T-helper 1 cell (primary cell): ENCODE measurements around the gene SMCO2.

ENCODE experiments used
- DNase-seq, 5 donors: peaks; one replicate each; pipeline ENCODE4 v3.0.0-alpha.2; 2012 to 2020

Gene SMCO2

DNA sequence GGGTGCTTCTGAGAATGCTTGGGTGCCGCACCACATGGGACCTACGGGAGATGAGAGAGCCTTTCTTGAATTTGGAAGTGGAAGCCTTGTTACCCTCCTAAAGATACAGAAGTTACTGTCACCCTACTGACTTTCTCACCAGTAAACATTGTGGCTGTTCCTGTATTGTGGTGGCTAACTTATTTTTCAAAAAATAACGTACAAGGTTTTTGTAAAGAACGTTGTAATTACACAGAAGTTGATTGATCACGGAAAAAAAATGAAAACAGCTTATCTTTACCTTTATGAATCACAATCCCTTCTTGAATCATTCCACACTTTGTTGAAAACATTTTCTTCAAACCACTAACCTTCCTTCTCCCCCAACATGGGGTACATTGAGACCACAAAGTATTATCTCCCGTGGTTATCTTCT lies 55.5 kb downstream of the SMCO2 start:
- peak in 1 of 5 donors; percentile 61 for DNase-seq

DNA sequence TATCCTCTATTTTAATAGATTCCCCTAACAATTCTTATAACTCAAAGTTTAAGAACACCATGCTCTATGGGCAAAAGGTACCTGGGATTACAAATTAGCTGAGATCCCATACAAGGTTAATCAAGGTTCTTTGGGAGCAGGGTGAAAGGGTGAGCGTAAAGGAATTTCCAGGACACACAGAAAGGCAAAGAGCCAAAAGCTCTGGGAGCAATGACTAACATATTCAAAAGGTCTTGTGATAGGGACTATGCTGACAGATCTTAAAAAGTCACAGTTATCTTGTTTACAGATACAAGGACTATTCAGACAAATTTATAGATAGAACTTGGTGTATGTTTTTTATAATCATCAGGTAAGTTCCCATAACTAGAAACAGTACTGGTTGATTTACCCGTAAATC lies 58.0 kb downstream of the SMCO2 start:
- DNase-seq: no peak

DNA sequence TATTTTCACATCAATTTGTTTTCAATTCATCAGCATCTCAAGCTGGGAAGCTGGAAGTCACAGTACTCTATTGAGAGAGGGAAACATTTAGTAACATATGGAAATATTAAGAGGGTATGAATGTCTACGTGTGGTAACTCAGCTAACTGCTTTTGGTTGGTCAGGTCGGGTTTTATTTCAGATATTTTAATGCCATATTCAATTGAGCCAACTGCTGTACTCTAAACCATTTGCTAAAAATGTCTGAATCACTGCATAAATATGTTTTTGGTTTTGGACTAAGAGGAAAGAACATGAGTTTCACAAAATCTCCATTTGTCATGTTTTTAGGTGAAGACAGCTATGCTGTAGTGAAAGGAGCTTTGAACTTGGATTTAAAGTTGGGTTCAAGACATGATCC lies 58.6 kb downstream of the SMCO2 start:
- no peak for DNase-seq

DNA sequence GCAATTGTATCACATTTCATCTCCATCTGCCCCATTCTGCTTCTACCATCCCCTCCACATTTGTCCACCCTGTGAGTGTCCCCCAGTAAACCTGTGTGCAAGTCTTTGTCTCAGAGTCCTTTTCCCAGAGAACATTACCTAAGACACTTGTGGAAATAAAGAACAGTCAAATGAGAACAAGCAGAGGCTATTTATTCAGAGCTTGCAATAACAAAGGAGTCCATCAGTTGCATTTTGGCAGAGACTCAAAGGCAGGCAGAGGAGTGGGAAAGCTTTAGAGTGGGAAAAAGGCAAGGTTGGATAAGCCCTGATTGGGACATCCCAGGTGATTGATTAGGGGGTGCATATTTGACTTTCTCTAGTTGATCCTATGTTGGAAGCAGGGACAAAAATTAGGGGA lies 59.2 kb downstream of the SMCO2 start:
- DNase-seq: no peak

DNA sequence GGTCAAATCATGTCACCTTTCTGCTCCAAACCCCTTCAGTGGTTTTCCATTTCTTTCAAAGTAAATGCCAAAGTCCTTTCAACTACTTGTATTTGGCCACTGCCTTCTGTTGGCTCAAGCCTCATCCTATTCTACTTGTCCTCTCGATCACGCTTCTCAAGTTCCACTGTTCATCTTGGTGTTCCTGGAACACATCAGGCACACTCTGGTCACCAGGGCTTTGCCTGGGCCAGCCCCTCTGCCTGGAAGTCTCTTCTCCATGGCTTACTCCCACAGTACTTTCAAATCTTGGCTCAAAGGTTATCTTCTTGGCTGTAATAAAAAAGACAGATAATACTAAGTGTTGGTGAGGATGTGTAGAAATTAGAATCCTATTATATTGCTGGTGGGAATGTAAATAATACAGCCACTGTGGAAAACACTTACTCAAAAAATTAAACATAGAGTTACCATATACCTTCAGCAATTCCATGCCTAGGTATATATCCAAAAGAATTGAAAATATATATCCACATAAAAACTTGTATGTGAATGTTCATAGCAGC lies 60.2 kb downstream of the SMCO2 start:
- no peak for DNase-seq

DNA sequence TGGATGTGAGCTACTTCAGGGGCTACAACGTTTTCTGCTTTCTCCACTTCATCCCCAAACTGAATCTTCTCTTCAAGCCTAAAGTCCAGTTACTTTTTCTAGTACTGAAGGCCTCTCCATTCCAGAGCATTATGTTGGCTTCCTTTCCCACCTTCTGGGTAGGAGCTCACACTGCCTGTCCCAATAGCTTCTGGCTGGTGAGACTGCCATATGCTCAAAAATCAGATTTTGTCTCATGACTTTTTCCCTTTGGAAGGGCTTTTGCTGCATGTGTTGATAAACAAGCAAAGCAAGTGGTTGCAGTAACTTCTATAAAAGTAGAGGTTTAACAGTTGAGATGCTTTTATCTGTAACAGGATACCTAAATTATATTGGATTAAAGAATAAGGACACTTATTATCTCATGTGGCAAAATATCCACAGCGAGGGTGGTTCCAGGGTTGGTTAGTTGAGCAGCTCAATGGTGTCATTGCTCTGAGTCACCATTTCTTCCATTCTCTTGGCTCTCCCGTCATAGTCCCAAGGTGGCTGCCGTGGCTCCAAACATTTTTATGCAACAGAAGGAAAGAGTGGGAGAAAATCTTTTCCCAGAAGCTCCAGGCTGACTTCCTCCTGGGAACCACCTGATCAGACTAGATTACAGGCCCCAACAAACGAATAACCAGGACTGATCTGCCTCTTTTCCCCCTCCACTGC lies 62.3 kb downstream of the SMCO2 start:
- DNase-seq: no peak

DNA sequence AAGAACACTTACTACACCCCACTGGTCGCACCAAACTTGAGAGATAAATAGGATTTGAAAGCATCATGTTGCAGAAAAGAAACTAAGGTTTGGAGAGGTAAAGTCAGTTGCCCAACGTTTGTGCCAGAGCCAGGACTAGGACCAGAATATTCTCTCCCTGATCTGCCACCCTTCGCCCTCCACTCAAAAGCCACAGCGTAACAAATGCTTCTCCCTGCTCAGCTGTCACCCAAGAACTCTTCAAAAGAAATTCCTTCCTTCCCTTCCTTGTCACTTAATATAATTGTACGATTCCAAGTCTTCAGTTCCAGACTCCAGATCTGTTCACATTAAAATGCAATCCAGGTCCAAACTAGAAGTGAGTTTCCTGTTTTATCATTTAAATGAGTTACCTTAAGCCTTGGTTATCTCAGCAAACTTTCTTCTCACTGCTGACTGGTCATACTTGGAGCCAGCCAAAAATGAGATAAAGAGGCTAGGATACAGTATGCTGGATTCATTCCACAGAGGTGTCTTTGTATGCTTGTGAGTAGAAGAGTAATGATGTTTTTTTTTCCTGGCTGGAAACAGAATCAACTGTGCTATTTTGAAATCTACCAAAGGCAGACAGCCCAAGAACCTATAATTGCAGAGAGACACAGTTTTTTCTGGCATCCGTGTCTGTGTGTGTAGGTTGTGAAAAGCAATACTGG lies 64.6 kb downstream of the SMCO2 start:
- DNase-seq: no peak

DNA sequence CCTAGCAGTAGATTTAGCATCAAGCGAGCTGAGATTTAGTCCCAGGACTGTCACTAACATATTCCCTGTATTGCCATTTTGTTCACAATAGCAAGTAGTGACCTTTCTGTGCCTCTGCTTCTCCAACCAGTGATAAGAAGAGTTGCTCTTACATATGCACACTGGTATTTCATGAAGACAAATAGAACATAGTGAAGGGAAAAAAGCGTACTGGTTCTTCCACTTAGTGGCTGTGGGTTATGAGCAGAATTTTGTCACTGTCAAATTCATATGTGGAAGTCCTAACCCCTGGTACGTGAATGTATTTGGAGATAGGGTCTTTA lies 65.1 kb downstream of the SMCO2 start:
- no peak for DNase-seq

DNA sequence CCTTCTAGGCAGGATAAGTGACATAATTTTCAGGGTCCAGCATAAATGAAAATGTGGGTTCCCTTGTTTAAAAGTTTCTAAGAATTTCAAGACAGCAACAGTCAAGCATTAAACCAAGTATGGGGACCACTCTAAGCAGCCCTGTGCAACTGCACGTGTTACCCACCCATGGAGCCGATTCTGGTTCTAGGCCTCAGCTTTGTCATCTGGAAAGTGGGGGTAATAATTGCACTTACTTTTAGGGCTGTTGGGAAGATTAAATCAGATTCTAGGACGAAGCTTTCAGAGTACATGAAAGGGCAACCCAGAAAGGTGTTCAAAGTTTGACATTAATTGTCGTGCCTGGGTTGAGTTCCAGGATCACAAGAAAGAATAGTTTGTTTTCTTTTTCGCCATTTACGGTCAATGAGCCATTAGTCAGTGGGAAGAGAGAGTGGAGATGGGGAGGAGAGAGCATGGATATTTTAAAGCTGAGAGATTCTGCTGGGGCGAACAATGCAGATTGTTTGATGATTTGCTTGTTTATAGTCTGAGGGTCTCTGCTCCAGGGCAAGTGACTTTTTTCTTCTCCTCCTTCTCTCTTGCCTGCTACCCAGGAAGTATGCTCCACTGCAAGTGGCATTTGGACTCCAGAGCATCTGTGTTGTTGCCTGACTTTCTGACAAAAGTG lies 66.8 kb downstream of the SMCO2 start:
- no peak for DNase-seq

DNA sequence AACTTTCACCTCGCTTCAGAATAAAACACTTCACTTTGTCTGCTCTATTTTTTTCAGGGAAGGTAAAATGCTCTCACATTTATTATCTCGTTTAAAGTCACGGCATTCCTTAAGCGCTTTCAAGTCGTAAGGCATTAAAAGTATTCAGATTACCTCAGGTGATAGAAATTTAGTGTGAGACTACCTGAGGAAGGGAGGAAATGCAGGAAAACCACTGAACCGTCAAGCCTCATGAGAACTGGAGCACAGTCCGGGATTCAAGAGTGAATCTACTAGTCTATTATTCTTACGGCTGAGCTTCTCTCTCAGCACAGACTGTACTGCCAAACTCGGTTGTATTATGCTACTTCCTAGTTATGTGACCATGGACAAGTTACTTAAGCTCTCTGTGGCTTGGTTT lies 69.1 kb downstream of the SMCO2 start:
- DNase-seq: no peak

DNA sequence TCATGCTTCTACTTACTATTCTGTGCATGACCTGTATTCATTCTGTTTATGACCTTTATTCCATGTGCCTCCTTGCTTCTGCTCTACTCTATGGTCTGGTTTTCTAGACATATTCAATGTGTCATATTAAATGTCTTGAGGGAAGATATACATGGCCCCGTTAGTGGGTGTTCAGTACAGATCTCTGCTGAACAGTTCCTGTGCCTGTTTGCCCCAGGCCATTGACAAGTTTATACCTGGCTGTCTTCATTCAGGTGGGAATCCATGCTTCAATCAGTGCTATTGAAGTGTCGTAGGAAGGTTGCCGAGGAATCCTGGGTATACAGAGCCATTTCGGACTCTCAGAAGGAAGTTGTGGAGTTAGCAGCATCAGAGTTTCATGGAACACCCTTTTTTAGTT lies 70.1 kb downstream of the SMCO2 start:
- no peak for DNase-seq

DNA sequence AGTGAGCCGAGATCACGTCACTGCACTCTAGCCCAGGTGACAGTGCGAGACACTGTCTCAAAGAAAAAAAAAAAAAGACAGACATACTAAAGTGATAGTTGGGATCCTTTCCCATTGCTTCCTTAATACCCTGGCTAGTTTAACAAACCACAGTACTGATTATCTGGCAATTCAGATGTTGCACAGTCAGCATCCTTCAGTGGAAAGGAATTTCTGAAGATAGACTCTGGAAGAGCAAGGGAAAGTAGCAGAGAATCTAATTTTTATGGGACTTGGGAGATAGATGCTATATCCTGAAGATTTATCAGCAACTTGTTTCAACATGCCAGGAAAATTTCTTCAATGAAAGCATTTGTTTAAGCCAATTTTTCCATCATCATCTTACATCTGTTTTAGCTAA lies 71.0 kb downstream of the SMCO2 start:
- no peak for DNase-seq

DNA sequence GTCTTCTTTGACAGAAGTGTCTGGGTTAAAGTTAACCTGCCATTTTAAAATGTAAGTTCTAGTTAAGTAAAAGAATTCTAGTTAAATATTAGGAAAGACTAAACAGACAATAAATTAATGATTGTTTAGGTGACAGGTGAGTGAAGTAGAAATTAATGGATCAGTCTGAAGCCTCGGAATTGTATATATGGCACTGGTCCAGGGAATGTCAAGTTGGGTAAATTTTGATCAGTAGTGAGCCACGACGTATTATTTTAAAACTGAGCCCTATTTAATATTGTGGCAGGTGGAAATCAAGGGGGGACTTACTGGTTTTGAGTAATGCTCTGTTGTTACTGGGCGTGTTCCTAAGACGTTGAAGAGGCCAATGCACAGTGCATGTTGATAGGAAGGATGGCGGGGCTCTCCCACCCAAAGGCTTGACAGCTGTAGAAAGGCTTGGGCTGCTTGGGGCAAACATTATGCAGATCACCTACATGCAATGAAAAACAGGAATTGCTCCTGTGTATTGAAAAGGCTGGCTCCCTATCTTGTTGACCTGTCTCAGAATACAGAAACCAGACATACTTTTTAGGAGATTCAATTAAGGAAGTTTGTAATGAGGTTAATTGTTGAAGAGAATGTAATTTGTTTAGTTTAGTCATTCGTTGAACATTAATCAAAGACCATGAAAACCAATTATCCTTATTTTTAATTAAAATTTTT lies 71.6 kb downstream of the SMCO2 start:
- DNase-seq: no peak

DNA sequence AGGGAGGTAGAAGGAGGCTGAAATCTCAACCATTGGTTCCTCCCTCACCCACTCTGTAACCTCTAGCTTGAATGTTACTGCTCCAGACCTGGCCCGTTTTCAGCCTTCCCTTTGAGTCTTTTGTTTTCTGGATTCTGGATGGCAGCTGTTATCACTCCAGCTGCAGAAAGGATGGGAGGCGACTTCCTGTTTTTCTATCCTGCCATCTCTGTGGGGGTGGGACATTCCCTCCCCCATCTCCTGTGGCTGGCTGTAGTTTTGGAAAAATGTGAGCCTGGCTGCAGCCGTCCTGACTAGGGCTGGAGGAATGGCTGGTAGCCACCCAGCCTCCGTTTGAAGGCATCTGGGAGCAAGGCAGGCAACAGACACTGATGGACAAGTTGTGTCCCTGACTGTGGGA lies 74.5 kb downstream of the SMCO2 start:
- DNase-seq: no peak

DNA sequence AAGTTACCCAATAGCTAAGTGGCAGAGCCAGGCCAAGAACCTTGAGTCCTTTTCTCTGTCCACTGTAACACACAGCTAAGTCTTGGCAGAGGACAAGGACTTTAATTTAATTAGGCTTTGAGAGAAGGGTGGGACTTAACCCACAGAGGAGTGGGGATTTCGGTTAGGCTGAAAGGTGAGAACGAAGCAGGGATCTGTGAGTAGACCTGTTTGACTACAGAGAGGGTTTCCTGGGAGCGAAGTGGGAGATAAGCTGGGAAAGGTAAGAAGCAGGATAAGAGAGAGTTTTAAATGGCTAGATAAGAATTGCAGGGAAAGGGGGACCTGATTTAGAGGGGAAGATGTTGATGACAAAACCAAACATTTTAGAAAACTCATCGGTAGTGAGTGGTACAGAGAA lies 75.4 kb downstream of the SMCO2 start:
- DNase-seq: no peak

DNA sequence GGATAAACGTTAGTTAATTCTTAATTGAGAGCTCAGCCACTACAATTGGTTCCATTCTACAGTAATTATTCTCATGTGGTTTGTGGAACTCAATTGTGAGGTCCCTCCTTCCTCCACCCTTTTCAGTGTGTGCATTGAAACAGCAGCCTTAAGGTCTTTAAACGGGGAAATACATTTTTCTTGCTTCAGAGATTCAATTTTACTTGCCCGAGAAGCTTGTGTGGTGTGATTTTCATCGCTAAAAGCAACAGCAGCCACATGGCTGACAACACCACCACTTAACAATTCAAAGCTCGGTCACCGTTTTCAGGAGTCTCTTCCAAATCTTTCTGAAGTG lies 76.7 kb downstream of the SMCO2 start:
- no peak for DNase-seq

DNA sequence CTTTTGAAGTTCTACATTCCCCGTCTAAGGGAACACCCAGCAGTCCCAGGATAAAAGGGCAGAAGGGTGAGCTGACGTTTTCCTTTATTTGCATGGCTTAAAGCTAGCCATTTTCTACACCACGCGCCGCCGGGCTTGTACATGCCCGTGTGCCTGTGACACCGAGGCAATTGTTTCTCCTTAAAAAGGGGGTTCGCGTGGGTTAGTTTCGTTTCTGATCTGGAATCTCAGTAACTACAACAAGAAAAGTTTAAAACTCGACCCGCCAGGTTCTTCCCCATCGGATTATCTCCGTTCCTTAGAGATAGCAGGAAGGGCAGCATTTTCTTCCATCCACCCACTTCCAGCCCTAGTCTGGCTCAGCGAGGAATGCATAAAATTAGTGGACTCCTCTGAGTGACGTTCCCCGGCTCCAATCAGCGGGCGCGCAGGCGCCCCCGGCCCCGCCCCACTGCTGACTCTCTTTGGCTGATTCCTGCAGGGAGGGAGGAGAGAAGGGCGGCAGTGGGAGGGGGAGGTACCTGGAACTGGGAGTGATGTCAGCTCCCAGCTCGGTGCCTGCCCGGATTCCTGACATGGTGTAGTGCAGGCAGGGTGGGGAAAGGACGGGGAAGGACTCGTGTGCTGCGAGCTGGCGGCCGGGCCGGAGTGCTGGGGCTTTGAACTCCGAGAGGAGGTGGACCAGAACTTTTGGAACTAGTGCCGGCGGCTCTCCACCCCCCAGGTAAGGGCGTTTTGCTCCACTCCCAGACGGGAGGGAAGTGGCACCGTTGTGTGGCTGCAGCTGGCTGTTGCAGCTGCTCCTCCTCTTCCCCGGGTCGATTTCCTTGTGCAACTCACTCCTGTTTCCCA lies 77.3 kb downstream of the SMCO2 start, which contains the start of gene PPFIBP1:
TSS of gene PPFIBP1 (plus strand) at position 565 of the 852 bp plus-strand sequence. CDS start 109,191 bp downstream, outside the sequence.
- DNase-seq: peak; percentile 91 to 97 (median 93)

DNA sequence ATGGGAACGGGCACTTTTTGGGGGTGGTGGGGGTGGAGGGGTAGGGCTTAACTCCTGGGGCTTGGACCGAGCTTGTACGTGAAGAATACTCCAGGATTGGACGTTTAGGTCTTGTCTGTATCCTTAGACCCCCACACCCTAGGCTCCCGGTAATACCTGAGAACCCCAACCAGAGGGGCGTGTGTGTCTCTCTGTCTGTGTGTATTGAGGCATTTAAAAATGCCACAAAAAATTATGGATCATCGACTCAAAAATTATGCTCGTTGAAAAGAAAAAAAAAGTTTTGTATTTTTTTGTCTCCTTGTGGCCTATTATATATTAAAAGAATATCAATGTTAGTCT lies 77.9 kb downstream of the SMCO2 start:
- DNase-seq: no peak

DNA sequence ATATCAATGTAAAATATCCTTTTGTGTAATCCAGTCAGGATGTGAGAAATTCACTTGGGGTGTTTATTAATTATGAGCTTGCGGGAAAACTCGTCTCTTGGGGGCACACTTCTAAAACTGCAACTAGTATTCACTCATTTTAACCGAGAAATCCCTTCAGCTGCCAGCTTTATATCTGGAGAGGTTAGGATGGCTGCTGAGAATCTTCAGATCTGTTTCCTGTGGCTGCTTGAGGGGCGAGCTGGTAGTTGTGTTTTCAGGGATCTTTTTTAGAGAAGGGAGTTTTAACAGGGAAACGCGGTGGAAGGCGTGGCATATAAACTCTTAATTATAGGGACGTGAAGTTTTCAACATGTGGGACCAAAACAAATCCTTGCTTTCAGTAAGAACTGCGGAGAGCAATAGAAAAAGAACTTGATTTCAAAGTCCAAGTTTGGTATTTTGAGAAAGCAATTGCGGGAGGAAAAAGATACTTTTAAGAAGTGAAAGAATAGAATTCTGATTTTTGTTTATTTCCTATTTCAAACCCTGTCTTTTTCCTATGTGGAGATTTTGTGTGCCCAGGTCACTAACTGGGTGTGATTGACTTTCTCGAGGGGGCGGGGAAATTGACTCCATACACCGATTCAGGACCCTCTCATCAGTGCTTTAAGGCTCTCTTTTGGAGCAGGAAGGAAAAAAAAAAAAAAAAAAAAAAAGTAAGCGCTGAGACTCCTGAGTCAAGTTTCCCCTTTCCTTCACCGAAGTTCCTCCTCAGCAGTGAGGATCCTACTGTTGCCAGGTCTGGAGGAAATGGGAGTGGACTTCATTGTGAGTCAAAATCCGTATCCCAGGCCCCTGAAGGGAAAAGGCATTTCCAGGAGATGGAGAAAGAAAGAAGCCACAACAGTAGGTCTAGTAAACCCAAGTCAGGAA lies 78.6 kb downstream of the SMCO2 start:
- no peak for DNase-seq

DNA sequence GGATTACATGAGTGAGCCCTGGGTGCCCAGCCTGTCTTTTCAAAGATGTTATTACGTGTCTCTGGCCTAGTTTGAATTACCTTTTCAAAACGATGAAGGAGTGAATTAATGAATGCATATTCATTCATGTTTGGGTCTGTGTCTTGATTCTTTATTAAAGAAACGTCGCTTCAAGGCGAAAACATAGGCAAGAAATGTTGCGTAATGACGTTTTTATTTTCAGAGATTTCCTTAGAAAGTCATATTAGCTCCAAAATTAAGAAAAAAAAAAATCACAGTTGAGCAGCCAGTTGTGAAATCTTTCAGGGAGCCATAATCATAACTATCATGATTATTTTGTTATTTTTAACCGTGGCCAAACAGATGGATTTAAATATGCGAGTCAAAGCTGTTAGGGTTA lies 81.0 kb downstream of the SMCO2 start:
- no peak for DNase-seq

DNA sequence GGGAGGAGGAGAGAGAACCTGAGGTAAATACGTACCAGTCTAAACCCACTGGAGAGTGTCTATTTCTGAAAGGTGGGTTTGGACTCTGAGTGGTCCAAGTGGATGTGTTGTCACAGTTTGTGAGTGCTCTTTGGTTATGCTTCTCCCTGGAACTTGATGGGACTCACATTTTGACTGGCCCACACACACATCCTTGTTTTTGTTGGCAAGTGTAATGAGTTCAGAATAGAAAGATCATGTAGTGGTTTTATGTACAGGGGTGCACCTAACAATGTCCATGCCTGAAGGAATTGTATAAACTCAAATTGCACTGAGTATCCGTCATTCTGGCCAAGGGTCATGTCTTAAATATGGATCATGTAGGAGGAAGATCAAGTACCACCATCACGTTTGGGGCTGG lies 82.3 kb downstream of the SMCO2 start:
- no peak for DNase-seq
